Activated CD4-positive, alpha-beta memory T cell treated with anti-CD3 and anti-CD28 coated beads, Interleukin-2, amount 10 ng/mL, durations not matched to agents 7 days and 5 days (primary cell): ENCODE data around the gene NDST1. TPM values are rescaled to one million over a fixed set of nuclear protein-coding genes. Genes with fewer than 3 reads are reported as not detected.

Experiments used
- CTCF ChIA-PET: fragments of 350-600 bp; sonication (Branson Sonifier 250); formaldehyde crosslinking; loops from one replicate; lab custom pipeline; 2021; ENCODE audit warnings: antibody characterized with exemption, inconsistent platforms; lab: Charles Lee
- POLR2A ChIA-PET: fragments of 350-600 bp; sonication (Branson Sonifier 250); formaldehyde crosslinking; loops from one replicate; lab custom pipeline; 2021; ENCODE audit warnings: antibody characterized with exemption; lab: Charles Lee
- DNase-seq: peaks from one replicate; pipeline ENCODE4 v3.0.0-alpha.2; 2020
- H3K27ac Mint-ChIP-seq: one replicate; pipeline ENCODE4 v1.8.0; 2021; ENCODE audit warnings: mild to moderate bottlenecking, mixed read lengths
- H3K27me3 Mint-ChIP-seq: one replicate; pipeline ENCODE4 v1.8.0; 2021; ENCODE audit warnings: mixed read lengths
- H3K36me3 Mint-ChIP-seq: one replicate; pipeline ENCODE4 v1.8.0; 2021; ENCODE audit warnings: low read depth, mixed read lengths
- H3K4me1 Mint-ChIP-seq: one replicate; pipeline ENCODE4 v1.8.0; 2021; ENCODE audit warnings: mixed read lengths
- H3K4me3 Mint-ChIP-seq: one replicate; pipeline ENCODE4 v1.8.0; 2021; ENCODE audit warnings: mild to moderate bottlenecking, mixed read lengths
- H3K9me3 Mint-ChIP-seq: one replicate; pipeline ENCODE4 v1.8.0; 2021; ENCODE audit warnings: mixed read lengths
- total RNA-seq, 2 experiments: library from RNA; stranded (reverse); gene quantifications; one replicate each; pipeline ENCODE4 v1.2.3, GENCODE V29; 2021

Gene NDST1
- total RNA-seq, 2 experiments from 2014 or later, result 0.13 to 0.18 TPM

DNA sequence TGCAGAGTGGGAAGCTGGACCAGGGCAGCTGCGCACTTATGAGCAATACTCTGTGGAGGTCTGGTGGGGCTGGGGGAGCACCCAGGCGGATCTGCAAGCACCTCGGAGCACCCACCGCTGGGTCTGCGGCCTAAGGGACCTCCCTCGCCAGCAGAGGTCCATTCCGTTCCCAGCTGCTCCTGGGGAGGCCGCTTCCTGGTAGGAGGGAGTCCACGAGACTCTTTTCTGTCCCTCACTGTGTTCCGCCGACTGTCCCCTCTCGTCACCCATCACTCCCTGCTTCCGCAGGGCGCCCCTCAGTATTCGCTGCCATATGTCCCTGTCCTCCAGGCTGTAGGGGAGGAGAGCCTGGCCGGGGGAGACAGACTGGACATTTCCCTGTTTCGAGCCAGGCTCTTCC is 45.5 kb downstream of the NDST1 start:
- H3K27me3 Mint-ChIP-seq, result no peaks in the 10 kb centered on the region
- H3K36me3 Mint-ChIP-seq, result no peaks in the 10 kb centered on the region
- DNase-seq, result no peak
- H3K27ac Mint-ChIP-seq, result no peak overlapping the region
- no peaks in the 10 kb centered on the region for H3K9me3 Mint-ChIP-seq
- H3K4me1 Mint-ChIP-seq, result no peaks in the 10 kb centered on the region
- ChIA-PET CTCF (interaction anchor here (0.7 to 1.8 kb wide), 3 partner anchors 8 to 9 kb away, joined by 3 to 4 read pairs (median 3); no protein-coding TSS in a partner anchor), POLR2A (no interaction called here)
- H3K4me3 Mint-ChIP-seq, result no peak overlapping the region

DNA sequence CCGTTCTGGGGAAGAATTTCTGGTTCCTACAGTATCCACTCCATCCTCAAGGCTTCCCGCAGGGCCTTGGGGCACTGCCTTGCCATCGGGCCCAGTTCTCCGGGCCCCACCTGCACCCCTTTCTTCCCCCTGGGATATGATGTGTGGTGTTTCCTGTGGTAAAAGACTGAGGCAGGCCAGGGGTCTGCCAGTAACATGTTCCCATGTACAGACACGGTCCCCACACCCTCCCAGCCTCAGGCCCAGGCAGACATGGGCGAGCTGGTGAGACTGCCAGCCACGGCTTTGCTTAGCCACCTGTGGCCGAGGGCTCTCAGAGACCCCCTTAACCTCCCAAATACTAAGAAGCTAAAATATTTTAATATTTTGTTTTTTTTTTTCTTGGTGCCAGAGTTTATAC is 46.0 kb downstream of the NDST1 start:
- H3K36me3 Mint-ChIP-seq, result no peaks in the 10 kb centered on the region
- H3K4me1 Mint-ChIP-seq, result no peaks in the 10 kb centered on the region
- H3K27ac Mint-ChIP-seq, result no peak overlapping the region
- CTCF ChIA-PET, result interaction anchor here (1.0 to 1.8 kb wide), 2 partner anchors 9 kb away, joined by 3 to 4 read pairs; no protein-coding TSS in a partner anchor
- no peaks in the 10 kb centered on the region for H3K27me3 Mint-ChIP-seq
- POLR2A ChIA-PET, result no interaction called here
- no peaks in the 10 kb centered on the region for H3K9me3 Mint-ChIP-seq
- H3K4me3 Mint-ChIP-seq, result no peak overlapping the region
- DNase-seq, result no peak

DNA sequence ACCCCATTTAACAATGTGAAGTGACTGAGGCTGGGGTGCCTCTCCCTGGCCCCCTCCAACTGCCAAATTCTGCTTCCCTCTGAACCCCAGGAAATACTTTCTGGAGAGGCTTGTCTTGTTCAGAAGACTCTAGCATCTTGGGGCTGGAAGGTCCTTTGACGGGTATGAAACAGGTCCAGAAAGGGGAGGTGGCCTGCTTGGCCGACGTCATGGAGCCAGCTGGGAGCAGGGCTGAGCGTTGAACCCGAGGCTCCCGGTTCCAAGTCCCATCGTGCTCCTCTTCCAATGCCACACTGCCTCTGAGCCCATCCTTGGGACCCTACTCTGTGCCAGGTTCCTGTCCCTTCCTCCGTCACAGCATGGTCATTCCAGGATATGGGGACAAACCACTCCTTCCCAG is 46.9 kb downstream of the NDST1 start:
- H3K4me1 Mint-ChIP-seq, result no peaks in the 10 kb centered on the region
- no peaks in the 10 kb centered on the region for H3K9me3 Mint-ChIP-seq
- H3K4me3 Mint-ChIP-seq, result no peak overlapping the region
- no peak for DNase-seq
- ChIA-PET CTCF (no interaction called here), POLR2A (no interaction called here)
- H3K27me3 Mint-ChIP-seq, result no peaks in the 10 kb centered on the region
- no peak overlapping the region for H3K27ac Mint-ChIP-seq
- no peaks in the 10 kb centered on the region for H3K36me3 Mint-ChIP-seq

DNA sequence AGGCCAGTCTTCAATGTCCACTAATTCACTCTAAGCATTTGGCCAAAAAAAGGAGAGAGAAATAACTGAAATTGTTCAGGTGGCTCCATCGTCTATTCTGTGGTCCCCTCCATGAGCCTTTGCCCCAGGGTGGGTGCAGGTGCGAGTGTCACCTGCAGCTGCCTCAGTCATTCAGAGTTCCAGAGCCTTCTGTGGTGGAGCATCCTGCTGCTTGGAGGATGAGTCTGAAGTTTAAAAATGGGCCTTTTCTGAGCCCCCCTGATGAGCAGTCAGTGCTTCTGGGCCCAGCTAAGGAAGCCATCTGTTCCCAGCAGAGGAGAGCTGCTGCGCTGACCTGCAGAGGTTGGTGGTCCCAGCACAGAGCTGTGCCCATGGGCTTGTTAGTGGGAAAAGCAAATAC is 48.2 kb downstream of the NDST1 start:
- ChIA-PET POLR2A (no interaction called here), CTCF (interaction anchor here (1.0 to 1.2 kb wide), 2 partner anchors 10 to 22 kb away, joined by 3 to 4 read pairs; no protein-coding TSS in a partner anchor)
- Mint-ChIP-seq H3K27me3 (peaks cover 1% of the 10 kb centered on the region), H3K4me3 (no peak overlapping the region), H3K27ac (no peak overlapping the region), H3K9me3 (no peaks in the 10 kb centered on the region), H3K4me1 (no peaks in the 10 kb centered on the region), H3K36me3 (no peaks in the 10 kb centered on the region)
- DNase-seq, result no peak

GRCh38 chr5:150556859-150557508 is 49.1 kb downstream of the NDST1 start:
- H3K9me3 Mint-ChIP-seq, result no peaks in the 10 kb centered on the region
- ChIA-PET POLR2A (no interaction called here), CTCF (interaction anchor here (1.0 to 1.2 kb wide), 2 partner anchors 11 to 21 kb away, joined by 3 to 4 read pairs; no protein-coding TSS in a partner anchor)
- DNase-seq, result no peak
- no peak overlapping the region for H3K4me3 Mint-ChIP-seq
- peaks cover 3% of the 10 kb centered on the region for H3K27me3 Mint-ChIP-seq
- H3K27ac Mint-ChIP-seq, result no peak overlapping the region
- H3K36me3 Mint-ChIP-seq, result no peaks in the 10 kb centered on the region
- H3K4me1 Mint-ChIP-seq, result no peaks in the 10 kb centered on the region

DNA sequence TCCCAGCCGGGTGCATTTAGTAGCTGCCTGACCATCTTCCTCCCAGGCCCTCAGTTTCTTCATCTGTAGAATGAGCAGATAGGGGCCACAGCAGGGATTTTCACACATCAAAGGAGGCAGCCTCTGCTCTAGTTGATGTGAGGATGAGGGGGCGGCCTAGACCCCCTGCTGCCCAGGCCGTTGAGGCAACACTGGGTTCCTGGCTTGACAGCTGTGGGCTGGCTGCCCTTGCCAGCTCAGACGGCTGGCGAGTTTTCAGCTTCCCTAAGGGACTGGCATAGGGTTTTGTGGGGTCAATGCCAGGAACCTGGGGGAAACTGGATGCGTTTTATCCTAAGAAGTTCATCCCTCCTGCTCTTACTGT is 49.6 kb downstream of the NDST1 start:
- Mint-ChIP-seq H3K9me3 (no peaks in the 10 kb centered on the region), H3K4me1 (no peaks in the 10 kb centered on the region), H3K27ac (no peak overlapping the region), H3K36me3 (no peaks in the 10 kb centered on the region), H3K4me3 (no peak overlapping the region), H3K27me3 (peaks cover 4% of the 10 kb centered on the region)
- ChIA-PET CTCF (interaction anchor here (1.2 kb wide), 1 partner anchor 12 kb away, joined by 3 read pairs; no protein-coding TSS in a partner anchor), POLR2A (no interaction called here)
- no peak for DNase-seq

DNA sequence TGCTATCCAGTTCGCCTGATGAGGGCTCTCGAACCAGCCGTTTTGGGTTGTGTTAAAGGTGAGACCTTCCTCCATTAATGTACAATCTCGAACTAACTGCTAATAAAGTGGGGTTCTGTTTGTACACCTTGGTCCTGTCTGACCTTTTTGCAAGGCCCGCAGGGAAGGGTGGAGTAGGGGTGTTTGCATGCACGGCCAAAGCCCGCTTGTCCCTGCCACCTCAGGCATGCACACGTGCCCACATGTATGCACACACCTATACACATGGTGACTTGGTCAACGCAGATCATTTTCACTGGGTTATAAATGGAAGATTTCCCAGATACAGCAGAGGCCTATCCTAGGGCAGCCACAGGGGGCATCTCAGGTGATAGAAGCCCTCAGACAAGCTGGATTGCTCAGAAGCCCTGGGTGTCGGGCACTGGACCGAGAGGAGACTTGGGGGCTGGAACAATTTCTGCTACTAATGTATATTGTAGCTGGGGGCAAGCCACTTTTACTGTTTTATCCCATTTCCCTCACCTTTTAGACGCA is 50.2 kb downstream of the NDST1 start:
- POLR2A ChIA-PET, result no interaction called here
- H3K27ac Mint-ChIP-seq, result no peak overlapping the region
- peaks cover 4% of the 10 kb centered on the region for H3K27me3 Mint-ChIP-seq
- H3K36me3 Mint-ChIP-seq, result no peaks in the 10 kb centered on the region
- DNase-seq, result no peak
- no peak overlapping the region for H3K4me3 Mint-ChIP-seq
- H3K9me3 Mint-ChIP-seq, result no peaks in the 10 kb centered on the region
- no peaks in the 10 kb centered on the region for H3K4me1 Mint-ChIP-seq
- CTCF ChIA-PET, result interaction anchor here (1.1 to 1.6 kb wide), 2 partner anchors 13 to 221 kb away, joined by 3 to 7 read pairs; partner anchors contain the start of gene SMIM3

- Mint-ChIP-seq H3K27ac (no peak overlapping the region), H3K4me3 (no peak overlapping the region), H3K4me1 (no peaks in the 10 kb centered on the region), H3K27me3 (peaks cover 4% of the 10 kb centered on the region), H3K9me3 (no peaks in the 10 kb centered on the region), H3K36me3 (no peaks in the 10 kb centered on the region)
- no peak for DNase-seq
- CTCF ChIA-PET, result interaction anchor here (1.1 to 5.3 kb wide), 9 partner anchors 14 to 492 kb away, joined by 3 to 47 read pairs (median 5); partner anchors contain the start of genes IRGM, RPS14 and SMIM3
- POLR2A ChIA-PET, result no interaction called here
These were observed 51.2 kb downstream of the NDST1 start for GRCh38 chr5:150559088-150559487.

GRCh38 chr5:150559701-150560100 is 51.8 kb downstream of the NDST1 start:
- peaks cover 4% of the 10 kb centered on the region for H3K27me3 Mint-ChIP-seq
- no peaks in the 10 kb centered on the region for H3K36me3 Mint-ChIP-seq
- ChIA-PET POLR2A (interaction anchor here (1.0 to 1.5 kb wide), 2 partner anchors 141 to 199 kb away, joined by 4 read pairs; partner anchors contain the start of genes DCTN4 and RBM22), CTCF (interaction anchor here (0.7 to 5.3 kb wide), 13 partner anchors 13 to 492 kb away, joined by 3 to 47 read pairs (median 5); partner anchors contain the start of genes IRGM, RPS14 and SMIM3)
- H3K4me1 Mint-ChIP-seq, result no peaks in the 10 kb centered on the region
- H3K27ac Mint-ChIP-seq, result no peak overlapping the region
- H3K4me3 Mint-ChIP-seq, result no peak overlapping the region
- no peaks in the 10 kb centered on the region for H3K9me3 Mint-ChIP-seq
- DNase-seq, result no peak

- H3K27me3 Mint-ChIP-seq, result peaks cover 4% of the 10 kb centered on the region
- H3K27ac Mint-ChIP-seq, result no peak overlapping the region
- peak; percentile 84 for DNase-seq
- no peak overlapping the region for H3K4me3 Mint-ChIP-seq
- ChIA-PET POLR2A (interaction anchor here (1.0 to 1.5 kb wide), 2 partner anchors 140 to 198 kb away, joined by 4 read pairs; partner anchors contain the start of genes DCTN4 and RBM22), CTCF (interaction anchor here (0.5 to 5.3 kb wide), 21 partner anchors 12 to 607 kb away, joined by 3 to 47 read pairs (median 3); partner anchors contain the start of genes IRGM, RBM22, RPS14 and SMIM3)
- H3K4me1 Mint-ChIP-seq, result no peaks in the 10 kb centered on the region
- no peaks in the 10 kb centered on the region for H3K9me3 Mint-ChIP-seq
- no peaks in the 10 kb centered on the region for H3K36me3 Mint-ChIP-seq
These were observed 52.7 kb downstream of the NDST1 start for GRCh38 chr5:150560401-150561191.

DNA sequence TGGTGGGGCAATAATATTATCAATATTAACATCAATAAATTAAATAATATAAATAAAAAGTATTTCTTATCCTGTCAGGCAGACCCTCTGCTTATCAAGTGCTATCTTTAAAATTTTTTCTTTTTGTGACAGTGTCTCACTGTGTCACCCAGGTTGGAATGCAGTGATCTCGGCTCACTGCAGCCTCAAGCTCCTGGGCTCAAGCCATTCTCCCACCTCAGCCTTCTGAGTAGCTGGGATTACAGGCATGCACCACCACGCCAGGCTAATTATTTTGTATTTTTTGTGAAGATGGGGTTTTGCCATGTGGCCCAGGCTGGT is 53.2 kb downstream of the NDST1 start:
- H3K27ac Mint-ChIP-seq, result no peak overlapping the region
- H3K9me3 Mint-ChIP-seq, result no peaks in the 10 kb centered on the region
- H3K36me3 Mint-ChIP-seq, result no peaks in the 10 kb centered on the region
- ChIA-PET POLR2A (interaction anchor here (1.5 kb wide), 1 partner anchor 140 kb away, joined by 4 read pairs; the partner anchor contains the start of gene RBM22), CTCF (interaction anchor here (0.8 to 5.3 kb wide), 9 partner anchors 8 to 286 kb away, joined by 3 to 47 read pairs (median 5); partner anchors contain the start of genes IRGM and SMIM3)
- no peaks in the 10 kb centered on the region for H3K4me1 Mint-ChIP-seq
- peaks cover 4% of the 10 kb centered on the region for H3K27me3 Mint-ChIP-seq
- no peak overlapping the region for H3K4me3 Mint-ChIP-seq
- DNase-seq, result no peak

DNA sequence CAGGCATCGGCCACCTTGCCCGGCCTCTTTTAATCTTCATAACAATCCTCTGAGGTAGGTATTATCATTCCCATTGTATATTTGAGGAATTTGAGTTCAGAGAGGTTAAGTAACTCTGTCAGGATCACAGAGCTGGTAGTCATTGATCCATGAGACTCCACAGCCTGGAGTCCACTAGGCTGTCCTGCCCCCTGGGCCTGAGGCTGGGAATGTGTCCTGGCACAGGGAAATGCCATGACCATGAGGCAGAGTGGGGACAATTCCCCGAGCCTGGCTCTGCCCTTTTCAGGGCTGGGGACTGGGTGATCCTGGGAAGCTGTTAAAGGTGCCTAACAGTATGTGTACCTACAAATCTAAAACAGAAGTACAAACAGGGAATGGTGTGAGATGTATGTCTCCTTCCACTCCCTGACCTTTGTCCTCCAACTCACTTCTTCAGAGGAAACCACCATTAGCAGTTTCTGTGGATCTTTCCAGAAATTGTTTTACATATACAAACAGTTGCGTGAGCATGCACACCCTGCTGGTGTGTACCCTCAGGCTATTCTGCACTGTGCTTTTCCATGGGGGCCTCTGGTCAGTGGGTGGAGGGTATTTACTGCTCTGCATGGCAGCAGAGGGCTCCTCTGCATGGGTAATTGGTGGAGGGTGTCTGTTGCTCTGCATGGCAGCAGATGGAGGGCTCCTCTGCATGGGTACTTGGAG is 53.8 kb downstream of the NDST1 start:
- H3K4me3 Mint-ChIP-seq, result no peak overlapping the region
- DNase-seq, result no peak
- H3K27me3 Mint-ChIP-seq, result peaks cover 4% of the 10 kb centered on the region
- ChIA-PET POLR2A (no interaction called here), CTCF (interaction anchor here (0.8 to 5.3 kb wide), 10 partner anchors 8 to 603 kb away, joined by 3 to 47 read pairs (median 4); partner anchors contain the start of genes IRGM and SMIM3)
- H3K4me1 Mint-ChIP-seq, result no peaks in the 10 kb centered on the region
- H3K9me3 Mint-ChIP-seq, result no peaks in the 10 kb centered on the region
- H3K27ac Mint-ChIP-seq, result no peak overlapping the region
- no peaks in the 10 kb centered on the region for H3K36me3 Mint-ChIP-seq
